ENCODE results near the gene ZFP1.
"Not testable (repeated sequence)": the region's sequence is repeated elsewhere in the genome, so short reads cannot be mapped to it uniquely, and the experiment has no call there.

Gene ZFP1

GRCh38 chr16:75121949-75122568, 26.3 kb upstream of the ZFP1 start:
- no peak overlapping the region for H3K4me3 Mint-ChIP-seq
- no peak overlapping the region for H3K27ac Mint-ChIP-seq
- H3K4me1 Mint-ChIP-seq (ENCODE audit: low read depth), result no peaks in the 10 kb centered on the region
- H3K36me3 Mint-ChIP-seq (ENCODE audit: low read depth), result peaks cover 5% of the 10 kb centered on the region
- peaks cover 21% of the 10 kb centered on the region for H3K9me3 Mint-ChIP-seq
- no peaks in the 10 kb centered on the region for H3K27me3 Mint-ChIP-seq (ENCODE audit: low read depth)

DNA sequence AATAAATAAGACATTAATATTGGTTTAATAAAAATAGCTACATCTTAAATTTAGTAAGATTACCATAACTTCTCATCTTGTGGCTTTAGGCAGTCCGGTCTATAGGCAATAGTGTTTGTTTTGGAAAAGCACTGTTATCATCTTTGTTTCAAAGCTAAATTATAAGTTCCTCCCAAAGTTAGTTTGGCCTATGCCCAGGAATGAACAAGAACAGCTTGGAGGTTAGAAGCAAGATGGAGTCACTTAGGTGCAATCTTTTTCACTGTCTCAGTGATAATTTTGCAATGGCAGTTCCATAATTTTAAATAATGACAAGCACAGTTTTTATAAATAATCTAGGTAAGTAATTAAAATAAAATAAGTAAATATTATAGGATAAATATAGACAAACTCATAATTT, 25.7 kb upstream of the ZFP1 start:
- H3K4me3 Mint-ChIP-seq, result no peak overlapping the region
- H3K9me3 Mint-ChIP-seq, result peaks cover 26% of the 10 kb centered on the region
- no peaks in the 10 kb centered on the region for H3K27me3 Mint-ChIP-seq (ENCODE audit: low read depth)
- H3K4me1 Mint-ChIP-seq (ENCODE audit: low read depth), result no peaks in the 10 kb centered on the region
- no peak overlapping the region for H3K27ac Mint-ChIP-seq
- H3K36me3 Mint-ChIP-seq (ENCODE audit: low read depth), result peaks cover 5% of the 10 kb centered on the region

- Mint-ChIP-seq H3K36me3 (ENCODE audit: low read depth) (peaks cover 2% of the 10 kb centered on the region), H3K27ac (no peak overlapping the region), H3K4me3 (no peak overlapping the region), H3K9me3 (peaks cover 9% of the 10 kb centered on the region), H3K4me1 (ENCODE audit: low read depth) (peaks cover 6% of the 10 kb centered on the region), H3K27me3 (ENCODE audit: low read depth) (no peaks in the 10 kb centered on the region)
Observed at GRCh38 chr16:75127713-75128415, 20.5 kb upstream of the ZFP1 start.

GRCh38 chr16:75129421-75130149, 18.7 kb upstream of the ZFP1 start:
- H3K36me3 Mint-ChIP-seq (ENCODE audit: low read depth); H3K27me3 Mint-ChIP-seq (ENCODE audit: low read depth); H3K4me1 Mint-ChIP-seq (ENCODE audit: low read depth); H3K4me3 Mint-ChIP-seq; H3K9me3 Mint-ChIP-seq; H3K27ac Mint-ChIP-seq: not testable (repeated sequence)

GRCh38 chr16:75130150-75130771, 18.1 kb upstream of the ZFP1 start:
- no peak overlapping the region for H3K27ac Mint-ChIP-seq
- H3K4me1 Mint-ChIP-seq (ENCODE audit: low read depth), result peaks cover 6% of the 10 kb centered on the region
- no peak overlapping the region for H3K4me3 Mint-ChIP-seq
- H3K9me3 Mint-ChIP-seq, result peaks cover 9% of the 10 kb centered on the region
- H3K36me3 Mint-ChIP-seq (ENCODE audit: low read depth), result peaks cover 2% of the 10 kb centered on the region
- no peaks in the 10 kb centered on the region for H3K27me3 Mint-ChIP-seq (ENCODE audit: low read depth)

DNA sequence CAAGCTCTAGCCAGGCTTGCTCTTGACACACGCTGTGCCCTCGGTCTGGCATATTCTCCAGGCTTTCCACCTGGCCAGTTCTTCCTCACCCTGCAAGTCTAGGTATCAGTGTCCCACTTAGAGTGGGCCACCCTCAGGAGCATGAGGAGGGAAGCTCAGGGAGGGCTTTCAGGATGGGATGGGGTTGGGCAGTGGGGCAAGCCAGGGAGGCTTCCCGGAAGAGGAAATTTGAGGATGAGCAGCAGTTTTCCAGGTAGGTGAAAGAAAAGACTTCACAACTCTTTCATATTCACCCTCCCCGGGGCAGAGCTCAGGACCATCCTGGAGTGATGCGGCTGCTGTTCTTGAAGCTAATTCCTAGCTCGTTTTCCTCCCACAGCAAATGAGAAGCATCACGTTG, 17.2 kb upstream of the ZFP1 start:
- Mint-ChIP-seq H3K27me3 (ENCODE audit: low read depth) (no peaks in the 10 kb centered on the region), H3K4me1 (ENCODE audit: low read depth) (peaks cover 6% of the 10 kb centered on the region), H3K9me3 (peaks cover 9% of the 10 kb centered on the region), H3K27ac (no peak overlapping the region), H3K4me3 (no peak overlapping the region), H3K36me3 (ENCODE audit: low read depth) (peaks cover 2% of the 10 kb centered on the region)

DNA sequence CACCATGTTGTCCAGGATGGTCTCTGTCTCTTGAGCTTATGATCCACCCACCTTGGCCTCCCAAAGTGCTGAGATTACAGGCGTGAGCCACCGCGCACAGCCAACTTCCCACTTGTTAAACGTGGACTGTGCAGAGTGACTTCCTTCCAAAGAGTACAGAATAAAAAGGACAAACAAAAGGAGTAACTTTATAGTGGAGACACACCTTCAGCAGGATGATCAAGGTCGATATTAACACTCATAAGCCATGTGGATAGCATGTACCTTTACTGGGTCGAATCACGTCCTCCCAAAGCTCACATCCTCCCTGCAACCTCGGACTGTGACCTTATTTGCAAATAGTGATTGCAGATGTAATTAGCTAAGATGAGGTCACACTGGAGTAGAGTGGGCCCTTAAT, 10.1 kb upstream of the ZFP1 start:
- H3K36me3 Mint-ChIP-seq (ENCODE audit: low read depth), result no peaks in the 10 kb centered on the region
- H3K4me1 Mint-ChIP-seq (ENCODE audit: low read depth), result peaks cover 7% of the 10 kb centered on the region
- H3K9me3 Mint-ChIP-seq, result no peaks in the 10 kb centered on the region
- no peaks in the 10 kb centered on the region for H3K27me3 Mint-ChIP-seq (ENCODE audit: low read depth)
- H3K27ac Mint-ChIP-seq, result no peak overlapping the region
- no peak overlapping the region for H3K4me3 Mint-ChIP-seq

GRCh38 chr16:75138636-75139035, 9.7 kb upstream of the ZFP1 start:
- Mint-ChIP-seq H3K27me3 (ENCODE audit: low read depth) (no peaks in the 10 kb centered on the region), H3K4me3 (no peak overlapping the region), H3K27ac (no peak overlapping the region), H3K36me3 (ENCODE audit: low read depth) (no peaks in the 10 kb centered on the region), H3K9me3 (no peaks in the 10 kb centered on the region), H3K4me1 (ENCODE audit: low read depth) (peaks cover 7% of the 10 kb centered on the region)

DNA sequence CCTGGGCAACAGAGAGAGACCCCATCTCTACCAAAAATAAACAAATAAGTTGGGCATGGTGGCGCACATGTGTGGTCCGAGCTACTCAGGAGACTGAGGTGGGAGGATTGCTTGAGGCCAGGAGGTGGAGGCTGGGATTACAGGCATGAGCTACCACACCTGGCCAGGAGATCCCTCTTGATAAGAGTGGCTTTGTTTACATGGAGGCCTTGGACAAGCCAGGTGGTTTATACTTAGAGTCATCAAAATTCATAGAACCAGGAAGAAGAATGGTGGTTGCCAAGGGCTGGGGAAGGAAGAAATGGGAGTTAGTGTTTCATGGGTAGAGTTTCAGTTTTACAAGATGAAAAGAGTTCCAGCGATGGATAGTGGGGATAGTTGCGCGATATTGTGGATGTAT, 8.8 kb upstream of the ZFP1 start:
- Mint-ChIP-seq H3K4me3 (no peak overlapping the region), H3K36me3 (ENCODE audit: low read depth) (no peaks in the 10 kb centered on the region), H3K27ac (no peak overlapping the region), H3K9me3 (no peaks in the 10 kb centered on the region), H3K4me1 (ENCODE audit: low read depth) (peaks cover 7% of the 10 kb centered on the region), H3K27me3 (ENCODE audit: low read depth) (no peaks in the 10 kb centered on the region)

- H3K4me3 Mint-ChIP-seq, result no peak overlapping the region
Observed at GRCh38 chr16:75143941-75144340, 4.4 kb upstream of the ZFP1 start.

GRCh38 chr16:75147968-75148310, 385 bp upstream of the ZFP1 start:
- peaks cover 19% of the 10 kb centered on the region for H3K4me1 Mint-ChIP-seq (ENCODE audit: low read depth)
- peaks cover 24% of the 10 kb centered on the region for H3K9me3 Mint-ChIP-seq
- H3K36me3 Mint-ChIP-seq (ENCODE audit: low read depth), result peaks cover 24% of the 10 kb centered on the region
- H3K4me3 Mint-ChIP-seq, result peak overlapping the region; percentile 83
- no peaks in the 10 kb centered on the region for H3K27me3 Mint-ChIP-seq (ENCODE audit: low read depth)
- H3K27ac Mint-ChIP-seq, result peak overlapping the region; percentile 59

More at GRCh38 chr16:75143941-75144340, 4.4 kb upstream of the ZFP1 start:
- Mint-ChIP-seq H3K9me3 (no peaks in the 10 kb centered on the region), H3K4me1 (ENCODE audit: low read depth) (peaks cover 3% of the 10 kb centered on the region), H3K27me3 (ENCODE audit: low read depth) (no peaks in the 10 kb centered on the region), H3K27ac (no peak overlapping the region), H3K36me3 (ENCODE audit: low read depth) (no peaks in the 10 kb centered on the region)

GRCh38 chr16:75151798-75152197, 3.5 kb downstream of the ZFP1 start:
- Mint-ChIP-seq H3K27me3 (ENCODE audit: low read depth) (no peaks in the 10 kb centered on the region), H3K4me1 (ENCODE audit: low read depth) (peaks cover 19% of the 10 kb centered on the region), H3K4me3 (no peak overlapping the region), H3K36me3 (ENCODE audit: low read depth) (peaks cover 45% of the 10 kb centered on the region), H3K27ac (no peak overlapping the region), H3K9me3 (peaks cover 31% of the 10 kb centered on the region)

DNA sequence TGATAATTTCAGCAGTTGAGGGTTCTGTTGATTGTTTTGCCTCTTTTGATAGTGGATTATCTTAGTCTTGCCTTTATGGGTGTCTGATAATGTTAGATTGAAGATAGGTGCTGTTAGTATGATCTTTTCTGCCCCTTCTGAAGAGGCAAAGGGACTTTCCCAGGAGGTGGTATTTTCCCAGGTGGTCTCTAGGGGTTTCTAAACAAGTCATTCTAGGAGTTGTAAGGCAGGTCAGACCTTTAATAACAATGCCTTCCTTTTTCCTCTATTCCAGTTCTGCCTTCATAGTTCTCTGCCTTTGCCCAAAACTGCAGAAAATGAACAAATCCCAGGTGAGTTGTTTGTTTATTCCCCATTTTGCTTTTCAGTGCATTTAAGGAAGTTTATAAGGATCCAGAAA, 4.3 kb downstream of the ZFP1 start:
- Mint-ChIP-seq H3K4me1 (ENCODE audit: low read depth) (peaks cover 17% of the 10 kb centered on the region), H3K9me3 (peaks cover 35% of the 10 kb centered on the region), H3K27me3 (ENCODE audit: low read depth) (no peaks in the 10 kb centered on the region), H3K4me3 (no peak overlapping the region), H3K27ac (no peak overlapping the region), H3K36me3 (ENCODE audit: low read depth) (peaks cover 54% of the 10 kb centered on the region)

GRCh38 chr16:75160386-75160785, 12.1 kb downstream of the ZFP1 start:
- no peak overlapping the region for H3K27ac Mint-ChIP-seq
- no peaks in the 10 kb centered on the region for H3K4me1 Mint-ChIP-seq (ENCODE audit: low read depth)
- peaks cover 62% of the 10 kb centered on the region for H3K36me3 Mint-ChIP-seq (ENCODE audit: low read depth)
- no peaks in the 10 kb centered on the region for H3K27me3 Mint-ChIP-seq (ENCODE audit: low read depth)
- no peak overlapping the region for H3K4me3 Mint-ChIP-seq
- peaks cover 20% of the 10 kb centered on the region for H3K9me3 Mint-ChIP-seq
